Measurements from ENCODE around the gene MB21D2.

DNA sequence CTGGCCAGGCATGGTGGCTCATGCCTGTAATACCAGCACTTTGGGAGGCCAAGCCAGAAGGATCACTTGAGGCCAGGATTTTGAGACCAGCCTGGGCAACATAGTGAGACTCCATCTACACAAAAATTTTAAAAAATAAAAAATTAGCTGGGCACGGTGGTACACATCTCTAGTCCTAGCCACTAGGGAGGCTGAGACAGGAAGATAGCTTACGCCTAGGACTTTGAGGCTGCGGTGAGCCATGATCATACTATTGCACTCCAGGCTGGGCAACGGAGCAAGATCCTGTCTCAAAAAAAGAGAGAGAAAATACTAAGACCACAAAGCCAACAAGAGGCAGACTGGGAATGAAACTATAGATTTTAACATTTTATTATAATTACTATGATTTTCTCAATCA lies 4.1 kb downstream of the MB21D2 start:
- TF ChIP-seq CTCF (conservative IDR thresholded peaks at IDR 0.05; ENCODE audit: low read length), result no peak
- TF ChIP-seq EZH2phosphoT487 (IDR thresholded peaks at IDR 0.05; ENCODE audit: borderline replicate concordance, low read depth, low read length), result no peak

Data from OCI-LY7 (cell line).